Neural cell (in vitro differentiated cells): ENCODE measurements around the gene FOXK2. TPM values are rescaled to one million over a fixed set of nuclear protein-coding genes. Genes with fewer than 3 reads are reported as not detected.

Experiments
- H2AFZ ChIP-seq: fragments of 200-600, 300-800 bp; sonication (generic), shearing (Covaris generic); 2 replicates; pipeline ENCODE4 v1.6.0; 2014; ENCODE audit warnings: low read depth, mild to moderate bottlenecking, antibody characterized with exemption, low read length, moderate library complexity
- H3F3A ChIP-seq: fragments of 200-600 bp; shearing (Covaris generic); 2 replicates; pipeline ENCODE4 v1.6.1; 2016; ENCODE audit warnings: mild to moderate bottlenecking, moderate library complexity, mixed read lengths, antibody characterized with exemption, low read length; ENCODE audit not compliant: insufficient read depth, poor library complexity, severe bottlenecking
- H3K27ac ChIP-seq: fragments of 200-600, 300-800 bp; sonication (generic), shearing (Covaris generic); 2 replicates; pipeline ENCODE4 v1.5.1; 2014; ENCODE audit warnings: mild to moderate bottlenecking, low read length, moderate library complexity
- H3K27me3 ChIP-seq: fragments of 300-800, 200-600 bp; sonication (generic), shearing (Covaris generic); 2 replicates; pipeline ENCODE4 v1.6.0; 2014; ENCODE audit warnings: mild to moderate bottlenecking, low read depth, low read length, moderate library complexity; ENCODE audit not compliant: insufficient read depth
- H3K36me3 ChIP-seq: fragments of 300-800, 200-600 bp; sonication (generic), shearing (Covaris generic); 2 replicates; pipeline ENCODE4 v1.5.1; 2014; ENCODE audit warnings: mild to moderate bottlenecking, antibody characterized with exemption, low read length, moderate library complexity; ENCODE audit not compliant: insufficient read depth
- H3K4me2 ChIP-seq: fragments of 300-800, 200-600 bp; sonication (generic), shearing (Covaris generic); 2 replicates; pipeline ENCODE4 v1.6.0; 2014; ENCODE audit warnings: mild to moderate bottlenecking, low read length
- H3K4me3 ChIP-seq: fragments of 300-800, 200-600 bp; sonication (generic), shearing (Covaris generic); 2 replicates; pipeline ENCODE4 v1.5.1; 2014; ENCODE audit warnings: mild to moderate bottlenecking, low read length, moderate library complexity
- H3K79me2 ChIP-seq: fragments of 200-600 bp; shearing (Covaris generic); replicated peaks from 2 replicates; pipeline ENCODE4 v1.6.0; 2014; ENCODE audit warnings: mild to moderate bottlenecking, low read length, moderate library complexity; ENCODE audit not compliant: insufficient read depth
- H3K9ac ChIP-seq: fragments of 300-800, 200-600 bp; sonication (generic), shearing (Covaris generic); 2 replicates; pipeline ENCODE4 v1.6.1; 2016; ENCODE audit warnings: mild to moderate bottlenecking, low read length, mixed read lengths
- H3K9me2 ChIP-seq: fragments of 200-600 bp; shearing (Covaris generic); 2 replicates; pipeline ENCODE4 v1.6.1; 2016; ENCODE audit warnings: mild to moderate bottlenecking, low read length, mixed read lengths; ENCODE audit not compliant: insufficient read depth
- H3K9me3 ChIP-seq: fragments of 200-600, 300-800 bp; sonication (generic), shearing (Covaris generic); 2 replicates; pipeline ENCODE4 v1.6.1; 2016; ENCODE audit warnings: mild to moderate bottlenecking, mixed run types, low read length, moderate library complexity, mixed read lengths
- H4K20me1 ChIP-seq: fragments of 200-600 bp; shearing (Covaris generic); 2 replicates; pipeline ENCODE4 v1.6.1; 2016; ENCODE audit warnings: mild to moderate bottlenecking, mixed run types; ENCODE audit not compliant: insufficient read depth
- EP300 ChIP-seq: fragments of 450-650 bp; conservative IDR thresholded peaks from 2 replicates; pipeline ENCODE4 v1.6.1; 2014; ENCODE audit warnings: antibody characterized with exemption, mild to moderate bottlenecking, moderate library complexity; ENCODE audit not compliant: poor library complexity, severe bottlenecking
- EZH2 ChIP-seq: fragments of 200-600, 300-800 bp; shearing (Covaris generic), sonication (generic); IDR thresholded peaks from 2 replicates; pipeline ENCODE4 v1.6.1; 2014; ENCODE audit warnings: antibody characterized with exemption, low read length, borderline replicate concordance, mild to moderate bottlenecking; ENCODE audit not compliant: insufficient read depth, poor library complexity, severe bottlenecking
- MXI1 ChIP-seq: fragments of 450-650 bp; conservative IDR thresholded peaks from 2 replicates; pipeline ENCODE4 v1.6.1; 2014; ENCODE audit warnings: antibody characterized with exemption, mild to moderate bottlenecking; ENCODE audit not compliant: poor library complexity, severe bottlenecking
- POLR2AphosphoS5 ChIP-seq: IDR thresholded peaks from 2 replicates; pipeline ENCODE4 v1.6.1; 2012
- RAD21 ChIP-seq: fragments of 450-650 bp; conservative IDR thresholded peaks from 2 replicates; pipeline ENCODE4 v1.6.1; 2014; ENCODE audit warnings: antibody characterized with exemption, mild to moderate bottlenecking, moderate library complexity
- REST ChIP-seq: IDR thresholded peaks from 2 replicates; pipeline ENCODE4 v1.6.1; 2012; ENCODE audit warnings: borderline replicate concordance
- SMC3 ChIP-seq: fragments of 450-650 bp; conservative IDR thresholded peaks from 2 replicates; pipeline ENCODE4 v1.6.1; 2014; ENCODE audit warnings: antibody characterized with exemption, mild to moderate bottlenecking, moderate library complexity; ENCODE audit not compliant: poor library complexity
- TAF1 ChIP-seq: IDR thresholded peaks from 2 replicates; pipeline ENCODE4 v1.6.1; 2012; ENCODE audit warnings: low read depth
- polyA plus RNA-seq: library from polyadenylated mRNA; depleted of rRNA; stranded (reverse); fragments of >200 nt; gene quantifications from 2 replicates; pipeline ENCODE4 v1.2.3, GENCODE V29; 2014
- TF ChIP-seq, protein P1 (sequence below): fragments of 450-650 bp; IDR thresholded peaks from 2 replicates; pipeline ENCODE4 v1.5.1; 2014; ENCODE audit warnings: antibody characterized with exemption, mild to moderate bottlenecking, moderate library complexity; ENCODE audit not compliant: poor library complexity, severe bottlenecking

FOXK2 gene
- polyA plus RNA-seq, 1 donor from 2014 or later: 24.4 TPM

GRCh38 chr17:82495844-82496528 lies 23.5 kb upstream of the FOXK2 start:
- no peak overlapping the region for H3K27ac ChIP-seq
- H2AFZ ChIP-seq: no peak overlapping the region
- no peak overlapping the region for H3K9ac ChIP-seq
- no peaks in the 10 kb centered on the region for H3K9me2 ChIP-seq
- no peak overlapping the region for H3K4me2 ChIP-seq
- TF ChIP-seq REST (no peak), RAD21 (no peak), EP300 (no peak), TAF1 (no peak), EZH2 (no peak), MXI1 (no peak), SMC3 (no peak), POLR2AphosphoS5 (no peak)
- TF ChIP-seq, protein P1, sequence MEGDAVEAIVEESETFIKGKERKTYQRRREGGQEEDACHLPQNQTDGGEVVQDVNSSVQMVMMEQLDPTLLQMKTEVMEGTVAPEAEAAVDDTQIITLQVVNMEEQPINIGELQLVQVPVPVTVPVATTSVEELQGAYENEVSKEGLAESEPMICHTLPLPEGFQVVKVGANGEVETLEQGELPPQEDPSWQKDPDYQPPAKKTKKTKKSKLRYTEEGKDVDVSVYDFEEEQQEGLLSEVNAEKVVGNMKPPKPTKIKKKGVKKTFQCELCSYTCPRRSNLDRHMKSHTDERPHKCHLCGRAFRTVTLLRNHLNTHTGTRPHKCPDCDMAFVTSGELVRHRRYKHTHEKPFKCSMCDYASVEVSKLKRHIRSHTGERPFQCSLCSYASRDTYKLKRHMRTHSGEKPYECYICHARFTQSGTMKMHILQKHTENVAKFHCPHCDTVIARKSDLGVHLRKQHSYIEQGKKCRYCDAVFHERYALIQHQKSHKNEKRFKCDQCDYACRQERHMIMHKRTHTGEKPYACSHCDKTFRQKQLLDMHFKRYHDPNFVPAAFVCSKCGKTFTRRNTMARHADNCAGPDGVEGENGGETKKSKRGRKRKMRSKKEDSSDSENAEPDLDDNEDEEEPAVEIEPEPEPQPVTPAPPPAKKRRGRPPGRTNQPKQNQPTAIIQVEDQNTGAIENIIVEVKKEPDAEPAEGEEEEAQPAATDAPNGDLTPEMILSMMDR: no peak
- no peaks in the 10 kb centered on the region for H4K20me1 ChIP-seq
- no peaks in the 10 kb centered on the region for H3K27me3 ChIP-seq
- H3K36me3 ChIP-seq: no peaks in the 10 kb centered on the region
- H3K9me3 ChIP-seq: no peaks in the 10 kb centered on the region
- H3K4me3 ChIP-seq: peak overlapping the region; percentile 76
- no peaks in the 10 kb centered on the region for H3F3A ChIP-seq
- no peaks in the 10 kb centered on the region for H3K79me2 ChIP-seq

DNA sequence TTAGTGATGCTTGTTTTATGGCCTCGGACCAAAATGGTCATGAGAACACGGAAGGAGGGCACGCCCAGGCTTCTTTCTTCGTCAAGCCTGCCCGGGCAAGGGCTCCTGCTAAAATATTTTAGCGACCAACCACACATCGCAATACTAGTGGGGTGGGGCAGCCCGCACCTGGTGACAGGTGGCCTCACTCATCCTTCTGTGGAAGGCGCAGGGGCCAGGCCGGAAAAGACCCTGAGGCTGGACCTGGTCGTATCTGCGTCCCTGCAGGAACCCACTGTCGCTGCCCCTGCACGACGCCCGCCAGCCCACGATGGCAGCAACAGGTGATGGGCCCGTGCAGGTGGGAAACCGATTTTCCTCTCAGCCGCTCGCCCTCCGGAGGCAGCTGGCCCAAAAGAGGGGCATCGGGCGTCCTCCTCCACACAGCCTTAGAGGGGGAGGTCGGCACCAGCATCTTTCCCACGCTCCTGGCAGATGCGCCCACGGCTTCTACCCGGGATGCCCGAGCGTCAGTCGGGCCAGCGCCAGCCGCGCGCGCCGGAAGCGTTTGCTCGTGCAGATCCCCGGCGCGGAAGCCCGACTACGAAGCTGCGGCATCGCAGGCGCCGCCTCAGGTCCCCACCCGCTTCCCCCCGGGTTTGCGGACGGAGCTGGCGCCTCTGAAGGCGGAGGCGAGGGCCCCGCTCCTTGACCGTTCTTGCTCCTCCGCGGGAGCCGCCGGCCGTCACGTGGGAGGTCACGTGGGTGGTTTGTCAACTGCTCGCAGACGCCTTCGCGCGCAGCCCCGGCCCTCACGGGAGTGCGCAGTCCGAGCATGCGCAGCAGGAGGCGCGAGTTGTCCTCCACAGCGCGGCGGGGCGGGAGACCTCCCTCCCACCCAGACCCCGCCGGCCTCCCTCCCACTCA lies 22.8 kb upstream of the FOXK2 start:
- Histone ChIP-seq H4K20me1 (no peaks in the 10 kb centered on the region), H3K9me2 (no peaks in the 10 kb centered on the region), H3F3A (no peaks in the 10 kb centered on the region), H3K27me3 (no peaks in the 10 kb centered on the region), H3K9me3 (no peaks in the 10 kb centered on the region), H2AFZ (peak overlapping the region; percentile 40), H3K4me2 (peak overlapping the region; percentile 29), H3K27ac (peak overlapping the region; percentile 70), H3K79me2 (no peaks in the 10 kb centered on the region), H3K9ac (peak overlapping the region; percentile 73), H3K4me3 (peak overlapping the region; percentile 76), H3K36me3 (no peaks in the 10 kb centered on the region)
- TF ChIP-seq POLR2AphosphoS5 (peak; percentile 78), RAD21 (peak; percentile 39), EP300 (peak; percentile 54), TAF1 (peak; percentile 33), REST (no peak), SMC3 (no peak), MXI1 (peak; percentile 83), EZH2 (no peak)
- TF ChIP-seq, protein P1: no peak
